Measurements from ENCODE around the gene SCYGR8.
"Not testable (repeated sequence)": the region's sequence is repeated elsewhere in the genome, so short reads cannot be mapped to it uniquely, and the experiment has no call there.

Gene SCYGR8

GRCh38 chr2:227739351-227739750 is 6.3 kb upstream of the SCYGR8 start:
- WGBS: 76% methylated on average over 12 of the region's 14 CpGs
- Histone ChIP-seq H3K4me1 (ENCODE audit: control insufficient read depth, insufficient read depth, low read depth, low read length) (no peaks in the 10 kb centered on the region), H3K4ac (ENCODE audit: low read depth in 1 of 2, low read length in 2 of 2) (no peak overlapping the region), H3K9ac (ENCODE audit: low read length) (no peak overlapping the region), H2BK5ac (ENCODE audit: low read depth, low read length, poor library complexity, severe bottlenecking) (no peak overlapping the region), H2BK12ac (ENCODE audit: low read length in 2 of 2) (no peak overlapping the region), H3K27me3 (ENCODE audit: control insufficient read depth in 1 of 2, insufficient read depth in 1 of 2, low read length in 2 of 2) (peaks cover 0 to 2% of the 10 kb centered on the region in 2 experiments), H2BK120ac (ENCODE audit: low read depth, low read length) (no peak overlapping the region), H4K8ac (ENCODE audit: low read length) (no peak overlapping the region), H3K18ac (ENCODE audit: low read depth in 1 of 2, low read length in 2 of 2) (no peak overlapping the region), H3K4me3 (ENCODE audit: insufficient read depth in 1 of 2, low read depth in 1 of 2, low read length in 2 of 2) (no peak overlapping the region), H2AK5ac (ENCODE audit: low read length, severe bottlenecking) (no peak overlapping the region), H3K36me3 (ENCODE audit: control insufficient read depth in 1 of 2, insufficient read depth in 2 of 2, low read depth in 1 of 2, low read length in 2 of 2) (no peaks in the 10 kb centered on the region), H2BK15ac (ENCODE audit: low read depth, poor library complexity, severe bottlenecking) (no peak overlapping the region), H3K9me3 (ENCODE audit: control insufficient read depth, low read length) (no peaks in the 10 kb centered on the region), H3K23ac (ENCODE audit: low read length in 2 of 2) (no peak overlapping the region), H4K91ac (ENCODE audit: low read length) (no peak overlapping the region), H3K79me1 (replicated peaks; ENCODE audit: low read length, poor library complexity, severe bottlenecking) (no peaks in the 10 kb centered on the region), H2AFZ (ENCODE audit: low read depth, low read length) (no peak overlapping the region), H3K27ac (ENCODE audit: low read length, poor library complexity, severe bottlenecking) (no peak overlapping the region), H3K14ac (ENCODE audit: low read length in 2 of 2) (no peak overlapping the region), H3K4me2 (ENCODE audit: low read length, poor library complexity, severe bottlenecking) (no peak overlapping the region)
- DNase-seq: no peak

GRCh38 chr2:227740705-227741104 is 5.0 kb upstream of the SCYGR8 start:
- not testable (repeated sequence) for H4K91ac ChIP-seq (ENCODE audit: low read length); H3K4me2 ChIP-seq (ENCODE audit: low read length, poor library complexity, severe bottlenecking); H3K18ac ChIP-seq (ENCODE audit: low read depth in 1 of 2, low read length in 2 of 2); H3K4me3 ChIP-seq (ENCODE audit: insufficient read depth in 1 of 2, low read depth in 1 of 2, low read length in 2 of 2); H2BK120ac ChIP-seq (ENCODE audit: low read depth, low read length); H2BK12ac ChIP-seq (ENCODE audit: low read length in 2 of 2); H3K36me3 ChIP-seq (ENCODE audit: control insufficient read depth in 1 of 2, insufficient read depth in 2 of 2, low read depth in 1 of 2, low read length in 2 of 2); H3K9me3 ChIP-seq (ENCODE audit: control insufficient read depth, low read length); H3K27me3 ChIP-seq (ENCODE audit: control insufficient read depth in 1 of 2, insufficient read depth in 1 of 2, low read length in 2 of 2); H3K4me1 ChIP-seq (ENCODE audit: control insufficient read depth, insufficient read depth, low read depth, low read length); H3K79me1 ChIP-seq (replicated peaks; ENCODE audit: low read length, poor library complexity, severe bottlenecking); H2BK5ac ChIP-seq (ENCODE audit: low read depth, low read length, poor library complexity, severe bottlenecking); H3K27ac ChIP-seq (ENCODE audit: low read length, poor library complexity, severe bottlenecking); H3K23ac ChIP-seq (ENCODE audit: low read length in 2 of 2); H4K8ac ChIP-seq (ENCODE audit: low read length); H2BK15ac ChIP-seq (ENCODE audit: low read depth, poor library complexity, severe bottlenecking); DNase-seq; H3K14ac ChIP-seq (ENCODE audit: low read length in 2 of 2); H3K9ac ChIP-seq (ENCODE audit: low read length); H2AK5ac ChIP-seq (ENCODE audit: low read length, severe bottlenecking); H2AFZ ChIP-seq (ENCODE audit: low read depth, low read length); H3K4ac ChIP-seq (ENCODE audit: low read depth in 1 of 2, low read length in 2 of 2)
- 89% methylated on average over 2 of the region's 7 CpGs for WGBS

GRCh38 chr2:227748079-227748478 is 2.4 kb downstream of the SCYGR8 start:
- H2BK5ac ChIP-seq (ENCODE audit: low read depth, low read length, poor library complexity, severe bottlenecking): no peak overlapping the region
- no peak overlapping the region for H3K4me3 ChIP-seq (ENCODE audit: insufficient read depth in 1 of 2, low read depth in 1 of 2, low read length in 2 of 2)
- no peak overlapping the region for H4K8ac ChIP-seq (ENCODE audit: low read length)
- 45% methylated on average over 6 of the region's 6 CpGs for WGBS
- H3K23ac ChIP-seq (ENCODE audit: low read length in 2 of 2): no peak overlapping the region
- no peaks in the 10 kb centered on the region for H3K9me3 ChIP-seq (ENCODE audit: control insufficient read depth, low read length)
- H3K36me3 ChIP-seq (ENCODE audit: control insufficient read depth in 1 of 2, insufficient read depth in 2 of 2, low read depth in 1 of 2, low read length in 2 of 2): no peaks in the 10 kb centered on the region
- no peak overlapping the region for H2AFZ ChIP-seq (ENCODE audit: low read depth, low read length)
- no peak overlapping the region for H2BK15ac ChIP-seq (ENCODE audit: low read depth, poor library complexity, severe bottlenecking)
- no peak overlapping the region for H3K14ac ChIP-seq (ENCODE audit: low read length in 2 of 2)
- no peak overlapping the region for H2BK12ac ChIP-seq (ENCODE audit: low read length in 2 of 2)
- no peak overlapping the region for H3K27ac ChIP-seq (ENCODE audit: low read length, poor library complexity, severe bottlenecking)
- no peak overlapping the region for H2AK5ac ChIP-seq (ENCODE audit: low read length, severe bottlenecking)
- H3K27me3 ChIP-seq (ENCODE audit: control insufficient read depth in 1 of 2, insufficient read depth in 1 of 2, low read length in 2 of 2): no peaks in the 10 kb centered on the region
- H3K4ac ChIP-seq (ENCODE audit: low read depth in 1 of 2, low read length in 2 of 2): no peak overlapping the region
- no peak for DNase-seq
- no peak overlapping the region for H4K91ac ChIP-seq (ENCODE audit: low read length)
- no peaks in the 10 kb centered on the region for H3K79me1 ChIP-seq (replicated peaks; ENCODE audit: low read length, poor library complexity, severe bottlenecking)
- H3K4me1 ChIP-seq (ENCODE audit: control insufficient read depth, insufficient read depth, low read depth, low read length): no peaks in the 10 kb centered on the region
- no peak overlapping the region for H3K4me2 ChIP-seq (ENCODE audit: low read length, poor library complexity, severe bottlenecking)
- H3K18ac ChIP-seq (ENCODE audit: low read depth in 1 of 2, low read length in 2 of 2): no peak overlapping the region
- H3K9ac ChIP-seq (ENCODE audit: low read length): no peak overlapping the region
- no peak overlapping the region for H2BK120ac ChIP-seq (ENCODE audit: low read depth, low read length)

GRCh38 chr2:227756261-227756660 is 10.6 kb downstream of the SCYGR8 start:
- not testable (repeated sequence) for H3K4me3 ChIP-seq (ENCODE audit: insufficient read depth in 1 of 2, low read depth in 1 of 2, low read length in 2 of 2); H3K79me1 ChIP-seq (replicated peaks; ENCODE audit: low read length, poor library complexity, severe bottlenecking); H3K9me3 ChIP-seq (ENCODE audit: control insufficient read depth, low read length); H3K9ac ChIP-seq (ENCODE audit: low read length); H3K4me2 ChIP-seq (ENCODE audit: low read length, poor library complexity, severe bottlenecking); H2BK120ac ChIP-seq (ENCODE audit: low read depth, low read length); H3K27me3 ChIP-seq (ENCODE audit: control insufficient read depth in 1 of 2, insufficient read depth in 1 of 2, low read length in 2 of 2); H3K23ac ChIP-seq (ENCODE audit: low read length in 2 of 2); DNase-seq; H3K36me3 ChIP-seq (ENCODE audit: control insufficient read depth in 1 of 2, insufficient read depth in 2 of 2, low read depth in 1 of 2, low read length in 2 of 2); H4K8ac ChIP-seq (ENCODE audit: low read length); H3K27ac ChIP-seq (ENCODE audit: low read length, poor library complexity, severe bottlenecking); H2BK12ac ChIP-seq (ENCODE audit: low read length in 2 of 2); H2BK5ac ChIP-seq (ENCODE audit: low read depth, low read length, poor library complexity, severe bottlenecking); H2AK5ac ChIP-seq (ENCODE audit: low read length, severe bottlenecking); H2BK15ac ChIP-seq (ENCODE audit: low read depth, poor library complexity, severe bottlenecking); H3K4ac ChIP-seq (ENCODE audit: low read depth in 1 of 2, low read length in 2 of 2); H4K91ac ChIP-seq (ENCODE audit: low read length); H2AFZ ChIP-seq (ENCODE audit: low read depth, low read length); H3K18ac ChIP-seq (ENCODE audit: low read depth in 1 of 2, low read length in 2 of 2); H3K14ac ChIP-seq (ENCODE audit: low read length in 2 of 2)
- WGBS: 75% methylated on average over 4 of the region's 4 CpGs
- peaks cover 11% of the 10 kb centered on the region for H3K4me1 ChIP-seq (ENCODE audit: control insufficient read depth, insufficient read depth, low read depth, low read length)

Measured in mesenchymal stem cell (in vitro differentiated cells and primary cell).